HepG2 (cell line): ENCODE data around the gene ZSWIM2. TPM values are rescaled to one million over a fixed set of nuclear protein-coding genes. Genes with fewer than 3 reads are reported as not detected.
A peak's percentile ranks its signal among the peaks of the same experiment; 100 is the strongest.

Source experiments
- ATAC-seq: fragments of 200-7000 bp; cut with Tn5 transposase; 3 replicates; pipeline ENCODE4 v1.9.1; 2020; ENCODE audit warnings: mild to moderate bottlenecking, moderate library complexity
- BruUV-seq: library from RNA; stranded (reverse); fragments of 400-500 nt; replicated peaks from 2 replicates; lab custom pipeline; 2021; lab: Mats Ljungman, UMichigan
- CTCF ChIA-PET: fragments of 300-600 bp; formaldehyde crosslinking; extraction: SDS; loops from one replicate; lab custom pipeline; 2021; ENCODE audit warnings: low total read pairs, inconsistent platforms, low intra/inter-chr PET ratio; lab: Yijun Ruan, JAX
- POLR2A ChIA-PET: fragments of 350-600 bp; sonication (Branson Sonifier 250); formaldehyde crosslinking; loops from one replicate; lab custom pipeline; 2020; ENCODE audit warnings: antibody characterized with exemption, inconsistent platforms; lab: Yijun Ruan, JAX
- DNase-seq: peaks from one replicate; pipeline ENCODE4 v3.0.0-alpha.2; 2015; ENCODE audit warnings: low spot score
- FAIRE-seq: peaks from 3 replicates; lab custom pipeline; 2011; peaks lifted over from hg19 to GRCh38; lab: Jason Lieb, UNC
- H2AFZ ChIP-seq: one replicate; pipeline ENCODE4 v1.6.1; 2011; ENCODE audit warnings: low read length, inconsistent platforms
- H3K27ac ChIP-seq: fragments of 300-600 bp; 3 replicates; pipeline ENCODE4 v1.8.0; 2011; ENCODE audit warnings: mixed run types, mild to moderate bottlenecking, mixed read lengths, low read length, inconsistent platforms; ENCODE audit not compliant: insufficient read depth; ENCODE audit errors: extremely low read length
- H3K27me3 ChIP-seq, 2 experiments: fragments of 200-600 bp in 1 of 2; 2 replicates in 1 of 2; 3 replicates in 1 of 2; pipeline versions ENCODE4 v1.6.0 to v1.8.0; 2011; ENCODE audit warnings: low read length in 2 of 2, mild to moderate bottlenecking in 2 of 2, moderate library complexity in 2 of 2, inconsistent platforms in 1 of 2; ENCODE audit not compliant: insufficient read depth in 2 of 2, control insufficient read depth in 1 of 2
- H3K36me3 ChIP-seq, 2 experiments: fragments of 200-600 bp in 1 of 2; replicated peaks in 1 of 2; 2 replicates in 1 of 2; 3 replicates in 1 of 2; pipeline versions ENCODE4 v1.5.1 to v1.8.0; 2011; ENCODE audit warnings: low read length in 2 of 2, inconsistent platforms in 1 of 2; ENCODE audit not compliant: insufficient read depth in 2 of 2, control insufficient read depth in 1 of 2
- H3K4me1 ChIP-seq: 2 replicates; pipeline ENCODE4 v1.5.1; 2012; ENCODE audit warnings: low read length, inconsistent platforms; ENCODE audit not compliant: insufficient read depth
- H3K4me2 ChIP-seq: 2 replicates; pipeline ENCODE4 v1.6.0; 2011; ENCODE audit warnings: low read depth, low read length, inconsistent platforms
- H3K4me3 ChIP-seq, 3 experiments: fragments of 200-600 bp in 1 of 3; sonication (generic), shearing (Covaris generic) in 1 of 3; replicated peaks in 1 of 3; 2 replicates each; pipeline ENCODE4 v1.5.1; 2011 to 2016; ENCODE audit warnings: low read length in 3 of 3, inconsistent platforms in 2 of 3, low read depth in 2 of 3, mild to moderate bottlenecking in 2 of 3, control low read depth in 1 of 3, mixed read lengths in 1 of 3; ENCODE audit not compliant: insufficient read depth in 1 of 3
- H3K79me2 ChIP-seq: one replicate; pipeline ENCODE4 v1.6.1; 2011; ENCODE audit warnings: low read length, inconsistent platforms; ENCODE audit not compliant: insufficient read depth
- H3K9ac ChIP-seq: 2 replicates; pipeline ENCODE4 v1.6.0; 2011; ENCODE audit warnings: mild to moderate bottlenecking, low read depth, low read length, inconsistent platforms; ENCODE audit not compliant: insufficient read depth
- H3K9me3 ChIP-seq: 2 replicates; pipeline ENCODE4 v1.5.1; 2012; ENCODE audit warnings: mild to moderate bottlenecking, low read length
- H4K20me1 ChIP-seq: 2 replicates; pipeline ENCODE4 v1.6.0; 2011; ENCODE audit warnings: inconsistent platforms, mild to moderate bottlenecking, low read length, moderate library complexity; ENCODE audit not compliant: insufficient read depth
- ATF7-NPFF ChIP-seq: sonication (generic); formaldehyde crosslinking; IDR thresholded peaks from 2 replicates; pipeline ENCODE4 v1.8.1; 2023; ENCODE audit warnings: mild to moderate bottlenecking, low read depth, missing genetic modification reagents, moderate library complexity
- CEBPG ChIP-seq: IDR thresholded peaks from 2 replicates; pipeline ENCODE4 v1.6.1; 2016
- CREB1 ChIP-seq, 2 experiments: fragments of 450-650 bp in 1 of 2; IDR thresholded peaks; 2 replicates each; pipeline ENCODE4 v1.6.1; 2016 to 2017; ENCODE audit warnings: control low read depth in 1 of 2, mild to moderate bottlenecking in 1 of 2, missing compliant biosample characterization in 1 of 2, missing genetic modification characterization in 1 of 2
- GTF2F1 ChIP-seq: fragments of 150-350 bp; IDR thresholded peaks from 2 replicates; pipeline ENCODE4 v1.6.1; 2014; ENCODE audit warnings: low read length
- HOXA3 ChIP-seq: sonication (generic); formaldehyde crosslinking; IDR thresholded peaks from 2 replicates; pipeline ENCODE4 v1.5.0; 2020; ENCODE audit warnings: missing genetic modification reagents
- MYNN ChIP-seq: sonication (generic); formaldehyde crosslinking; IDR thresholded peaks from 2 replicates; pipeline ENCODE4 v1.4.0; 2020; ENCODE audit warnings: mild to moderate bottlenecking, low read depth, missing genetic modification reagents
- POLR2AphosphoS5 ChIP-seq: IDR thresholded peaks from 2 replicates; pipeline ENCODE4 v1.6.1; 2012; ENCODE audit warnings: low read depth, low read length
- PRPF4 ChIP-seq: fragments of 200-400 bp; formaldehyde crosslinking; IDR thresholded peaks from 2 replicates; pipeline ENCODE4 v1.6.1; 2016; ENCODE audit warnings: low read length, low read depth; ENCODE audit not compliant: poor library complexity, severe bottlenecking
- SP5 ChIP-seq: IDR thresholded peaks from 2 replicates; pipeline ENCODE4 v1.6.1; 2016; ENCODE audit warnings: low read depth, borderline replicate concordance
- SRSF1 ChIP-seq: fragments of 200-400 bp; formaldehyde crosslinking; optimal IDR thresholded peaks from 2 replicates; pipeline ENCODE3; 2017; ENCODE audit warnings: mild to moderate bottlenecking, low read depth, low read length, moderate library complexity
- ZKSCAN1 ChIP-seq: fragments of 150-350 bp; IDR thresholded peaks from 2 replicates; pipeline ENCODE4 v1.6.1; 2014; ENCODE audit warnings: low read length
- ZNF124 ChIP-seq: sonication (generic); formaldehyde crosslinking; IDR thresholded peaks from 2 replicates; pipeline ENCODE4 v1.4.0; 2020; ENCODE audit warnings: missing genetic modification reagents
- ZNF431 ChIP-seq: sonication (generic); formaldehyde crosslinking; IDR thresholded peaks from 2 replicates; pipeline ENCODE4 v1.9.0; 2022; ENCODE audit warnings: missing genetic modification reagents, low read depth, mild to moderate bottlenecking, borderline replicate concordance
- in situ Hi-C: cut with HindIII; loops from 2 replicates; pipeline ENCODE4 v1.10.0; 2017; ENCODE audit warnings: low pct_unique_long_range_greater_than_20kb; ENCODE audit not compliant: extremely low pct_ligation_motif_present
- intact Hi-C: fragments of 100-400 bp; cut with micrococcal nuclease; formaldehyde crosslinking; loops from one replicate; pipeline ENCODE4 v1.10.0; 2022; ENCODE audit not compliant: unreplicated experiment
- polyA plus RNA-seq, 8 experiments: library from polyadenylated mRNA; depleted of rRNA in 3 of 8; stranded (reverse) in 7 of 8; unstranded in 1 of 8; fragments of >200 nt; fragmentation: Illumina TruSeq in 4 of 8; extraction: Trizol in 4 of 8; gene quantifications; 2 replicates each; pipeline versions ENCODE4 v1.2.1 to v1.2.3, GENCODE V29; 2011 to 2016; ENCODE audit warnings: low read depth in 4 of 8, missing spikeins in 1 of 8, mixed read lengths in 1 of 8; ENCODE audit not compliant: insufficient read depth in 1 of 8
- total RNA-seq, 5 experiments: library from RNA; depleted of rRNA; stranded (reverse); fragments of >200 nt; fragmentation: Illumina TruSeq; extraction: Trizol; gene quantifications; 2 replicates each; pipeline ENCODE4 v1.2.3, GENCODE V29; 2016; ENCODE audit warnings: low read depth in 1 of 5
- TF ChIP-seq, protein P1 (sequence below): sonication (generic); formaldehyde crosslinking; IDR thresholded peaks from 2 replicates; pipeline ENCODE4 v1.5.0; 2020; ENCODE audit warnings: missing genetic modification reagents, mild to moderate bottlenecking, borderline replicate concordance
- TF ChIP-seq, protein P2 (sequence below): sonication (generic); formaldehyde crosslinking; conservative IDR thresholded peaks from 2 replicates; pipeline ENCODE4 v1.8.0; 2022; ENCODE audit warnings: mild to moderate bottlenecking, moderate library complexity, missing genetic modification reagents
- TF ChIP-seq, protein P3 (sequence below): IDR thresholded peaks from 2 replicates; pipeline ENCODE4 v1.6.1; 2016
- TF ChIP-seq, protein P4 (sequence below): IDR thresholded peaks from 2 replicates; pipeline ENCODE4 v1.6.1; 2016; ENCODE audit warnings: mild to moderate bottlenecking

ZSWIM2 gene
- total and polyA plus RNA-seq, 2 of the 13 experiments (the other 11 are each of a cell fraction or from before 2014, with no cell fraction given) = not detected

DNA sequence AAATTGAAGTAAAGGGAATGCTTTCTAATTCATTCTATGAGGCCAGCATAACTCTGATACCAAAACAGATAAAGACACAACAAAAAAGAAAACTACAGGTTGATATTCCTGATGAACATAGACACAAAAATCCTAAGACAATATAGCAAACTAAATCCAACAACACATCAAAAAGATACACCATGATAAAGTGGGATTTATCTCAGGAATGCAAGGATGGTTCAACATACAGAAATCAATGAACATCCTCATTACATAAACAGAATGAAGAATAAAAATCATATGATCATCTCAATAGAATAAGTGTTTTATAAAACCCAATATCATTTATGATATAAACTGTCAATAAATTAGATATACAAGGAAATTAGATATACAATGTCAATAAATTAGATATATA is 65.7 kb downstream of the ZSWIM2 start:
- intact Hi-C loops (loop anchor here (2.0 kb wide), 1 partner anchor 64 kb away; no protein-coding TSS in a partner anchor), in situ Hi-C loops (no loop called here)
- H2AFZ ChIP-seq = no peak overlapping the region
- no peak overlapping the region for H3K9ac ChIP-seq
- no peaks in the 10 kb centered on the region for H3K4me1 ChIP-seq
- no peak overlapping the region for H3K4me2 ChIP-seq
- H4K20me1 ChIP-seq = no peaks in the 10 kb centered on the region
- BruUV-seq = no TSS peak
- H3K4me3 ChIP-seq = no peak overlapping the region
- CTCF ChIA-PET = no interaction called here
- no peak overlapping the region for H3K27ac ChIP-seq
- no peaks in the 10 kb centered on the region for H3K79me2 ChIP-seq
- TF ChIP-seq, protein P1, sequence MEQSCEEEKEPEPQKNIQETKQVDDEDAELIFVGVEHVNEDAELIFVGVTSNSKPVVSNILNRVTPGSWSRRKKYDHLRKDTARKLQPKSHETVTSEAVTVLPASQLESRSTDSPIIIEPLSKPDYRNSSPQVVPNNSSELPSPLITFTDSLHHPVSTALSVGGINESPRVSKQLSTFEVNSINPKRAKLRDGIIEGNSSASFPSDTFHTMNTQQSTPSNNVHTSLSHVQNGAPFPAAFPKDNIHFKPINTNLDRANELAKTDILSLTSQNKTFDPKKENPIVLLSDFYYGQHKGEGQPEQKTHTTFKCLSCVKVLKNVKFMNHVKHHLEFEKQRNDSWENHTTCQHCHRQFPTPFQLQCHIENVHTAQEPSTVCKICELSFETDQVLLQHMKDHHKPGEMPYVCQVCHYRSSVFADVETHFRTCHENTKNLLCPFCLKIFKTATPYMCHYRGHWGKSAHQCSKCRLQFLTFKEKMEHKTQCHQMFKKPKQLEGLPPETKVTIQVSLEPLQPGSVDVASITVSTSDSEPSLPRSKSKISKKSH = no peak
- no peak for TF ChIP-seq ZKSCAN1
- TF ChIP-seq CEBPG (CRISPR knock-in tag) = no peak
- TF ChIP-seq ZNF431 (CRISPR knock-in tag) = no peak
- no peak for TF ChIP-seq CREB1 (IDR thresholded peaks at IDR 0.05)
- TF ChIP-seq CREB1 (CRISPR knock-in tag; IDR thresholded peaks at IDR 0.05) = no peak
- TF ChIP-seq HOXA3 (CRISPR knock-in tag) = no peak
- no peak for TF ChIP-seq SP5 (CRISPR knock-in tag)
- no peak for TF ChIP-seq POLR2AphosphoS5
- TF ChIP-seq PRPF4 = no peak
- no peak for TF ChIP-seq ZNF124 (CRISPR knock-in tag)
- TF ChIP-seq GTF2F1 = no peak
- TF ChIP-seq, protein P2, sequence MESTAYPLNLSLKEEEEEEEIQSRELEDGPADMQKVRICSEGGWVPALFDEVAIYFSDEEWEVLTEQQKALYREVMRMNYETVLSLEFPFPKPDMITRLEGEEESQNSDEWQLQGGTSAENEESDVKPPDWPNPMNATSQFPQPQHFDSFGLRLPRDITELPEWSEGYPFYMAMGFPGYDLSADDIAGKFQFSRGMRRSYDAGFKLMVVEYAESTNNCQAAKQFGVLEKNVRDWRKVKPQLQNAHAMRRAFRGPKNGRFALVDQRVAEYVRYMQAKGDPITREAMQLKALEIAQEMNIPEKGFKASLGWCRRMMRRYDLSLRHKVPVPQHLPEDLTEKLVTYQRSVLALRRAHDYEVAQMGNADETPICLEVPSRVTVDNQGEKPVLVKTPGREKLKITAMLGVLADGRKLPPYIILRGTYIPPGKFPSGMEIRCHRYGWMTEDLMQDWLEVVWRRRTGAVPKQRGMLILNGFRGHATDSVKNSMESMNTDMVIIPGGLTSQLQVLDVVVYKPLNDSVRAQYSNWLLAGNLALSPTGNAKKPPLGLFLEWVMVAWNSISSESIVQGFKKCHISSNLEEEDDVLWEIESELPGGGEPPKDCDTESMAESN = no peak
- no peak for TF ChIP-seq SRSF1
- TF ChIP-seq, protein P3, sequence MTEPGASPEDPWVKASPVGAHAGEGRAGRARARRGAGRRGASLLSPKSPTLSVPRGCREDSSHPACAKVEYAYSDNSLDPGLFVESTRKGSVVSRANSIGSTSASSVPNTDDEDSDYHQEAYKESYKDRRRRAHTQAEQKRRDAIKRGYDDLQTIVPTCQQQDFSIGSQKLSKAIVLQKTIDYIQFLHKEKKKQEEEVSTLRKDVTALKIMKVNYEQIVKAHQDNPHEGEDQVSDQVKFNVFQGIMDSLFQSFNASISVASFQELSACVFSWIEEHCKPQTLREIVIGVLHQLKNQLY (CRISPR knock-in tag) = no peak
- no peak for TF ChIP-seq ATF7-NPFF (CRISPR knock-in tag)
- TF ChIP-seq, protein P4, sequence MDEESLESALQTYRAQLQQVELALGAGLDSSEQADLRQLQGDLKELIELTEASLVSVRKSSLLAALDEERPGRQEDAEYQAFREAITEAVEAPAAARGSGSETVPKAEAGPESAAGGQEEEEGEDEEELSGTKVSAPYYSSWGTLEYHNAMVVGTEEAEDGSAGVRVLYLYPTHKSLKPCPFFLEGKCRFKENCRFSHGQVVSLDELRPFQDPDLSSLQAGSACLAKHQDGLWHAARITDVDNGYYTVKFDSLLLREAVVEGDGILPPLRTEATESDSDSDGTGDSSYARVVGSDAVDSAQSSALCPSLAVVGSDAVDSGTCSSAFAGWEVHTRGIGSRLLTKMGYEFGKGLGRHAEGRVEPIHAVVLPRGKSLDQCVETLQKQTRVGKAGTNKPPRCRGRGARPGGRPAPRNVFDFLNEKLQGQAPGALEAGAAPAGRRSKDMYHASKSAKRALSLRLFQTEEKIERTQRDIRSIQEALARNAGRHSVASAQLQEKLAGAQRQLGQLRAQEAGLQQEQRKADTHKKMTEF (CRISPR knock-in tag) = no peak
- TF ChIP-seq MYNN (CRISPR knock-in tag) = no peak
- TF ChIP-seq, all 625 proteins: peak for 0
- POLR2A ChIA-PET = no interaction called here
- ATAC-seq = no peak
- peak; percentile 21 for FAIRE-seq
- no peak for DNase-seq
- H3K36me3 ChIP-seq = no peaks in the 10 kb centered on the region
- H3K9me3 ChIP-seq = 0 out of 2 replicates have a peak, but pooled peaks cover 4% of the 10 kb centered on the region
- no peaks in the 10 kb centered on the region for H3K27me3 ChIP-seq
